Measurements from ENCODE around the gene SIRPD.

- TF ChIP-seq POLR2AphosphoS5 (IDR thresholded peaks at IDR 0.05; ENCODE audit: low read depth, low read length) = no peak
- TF ChIP-seq GTF2F1 (IDR thresholded peaks at IDR 0.05; ENCODE audit: borderline replicate concordance, low read depth, low read length) = no peak
- TF ChIP-seq, protein P1, sequence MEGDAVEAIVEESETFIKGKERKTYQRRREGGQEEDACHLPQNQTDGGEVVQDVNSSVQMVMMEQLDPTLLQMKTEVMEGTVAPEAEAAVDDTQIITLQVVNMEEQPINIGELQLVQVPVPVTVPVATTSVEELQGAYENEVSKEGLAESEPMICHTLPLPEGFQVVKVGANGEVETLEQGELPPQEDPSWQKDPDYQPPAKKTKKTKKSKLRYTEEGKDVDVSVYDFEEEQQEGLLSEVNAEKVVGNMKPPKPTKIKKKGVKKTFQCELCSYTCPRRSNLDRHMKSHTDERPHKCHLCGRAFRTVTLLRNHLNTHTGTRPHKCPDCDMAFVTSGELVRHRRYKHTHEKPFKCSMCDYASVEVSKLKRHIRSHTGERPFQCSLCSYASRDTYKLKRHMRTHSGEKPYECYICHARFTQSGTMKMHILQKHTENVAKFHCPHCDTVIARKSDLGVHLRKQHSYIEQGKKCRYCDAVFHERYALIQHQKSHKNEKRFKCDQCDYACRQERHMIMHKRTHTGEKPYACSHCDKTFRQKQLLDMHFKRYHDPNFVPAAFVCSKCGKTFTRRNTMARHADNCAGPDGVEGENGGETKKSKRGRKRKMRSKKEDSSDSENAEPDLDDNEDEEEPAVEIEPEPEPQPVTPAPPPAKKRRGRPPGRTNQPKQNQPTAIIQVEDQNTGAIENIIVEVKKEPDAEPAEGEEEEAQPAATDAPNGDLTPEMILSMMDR (IDR thresholded peaks at IDR 0.05; ENCODE audit: control extremely low read depth in 1 of 3, insufficient read depth in 1 of 3, low read depth in 1 of 3, low read length in 3 of 3) = no peak
- TF ChIP-seq EZH2 (IDR thresholded peaks at IDR 0.05; ENCODE audit: low read depth, low read length, severe bottlenecking) = no peak
- no peak for TF ChIP-seq RFX5 (IDR thresholded peaks at IDR 0.05; ENCODE audit: borderline replicate concordance, low read depth, low read length)
- no peak for TF ChIP-seq POLR2A (IDR thresholded peaks at IDR 0.05; ENCODE audit: control extremely low read depth in 1 of 2, low read depth in 2 of 2, low read length in 2 of 2)
Observed at GRCh38 chr20:1600736-1601135, 43.2 kb upstream of the SIRPD start.

Data from H1 (cell line).